OCI-LY7 (cell line): Measurements from ENCODE around the gene ALDH9A1. TPM values are rescaled to one million over a fixed set of nuclear protein-coding genes. Genes with fewer than 3 reads are reported as not detected.

Experiments used
- BruUV-seq: library from RNA; stranded (reverse); fragments of 400-500 nt; replicated peaks from 2 replicates; lab custom pipeline; 2021; lab: Mats Ljungman, UMichigan
- CTCF ChIA-PET: fragments of 300-600 bp; sonication (Branson Sonifier 250); formaldehyde crosslinking; loops from one replicate; lab custom pipeline; 2022; ENCODE audit warnings: antibody characterized with exemption; ENCODE audit not compliant: unreplicated experiment; lab: Charles Lee
- POLR2A ChIA-PET: fragments of 300-600 bp; sonication (Branson Sonifier 250); formaldehyde crosslinking; loops from one replicate; lab custom pipeline; 2022; ENCODE audit warnings: antibody characterized with exemption; lab: Charles Lee
- DNase-seq: peaks from one replicate; pipeline ENCODE4 v3.0.0-alpha.2; 2015; ENCODE audit warnings: low spot score
- H2AFZ ChIP-seq: fragments of 200-600 bp; sonication (generic), shearing (Covaris generic); 2 replicates; pipeline ENCODE4 v1.6.1; 2014; ENCODE audit warnings: mild to moderate bottlenecking, antibody characterized with exemption, low read length, moderate library complexity
- H3K27ac ChIP-seq: fragments of 200-600 bp; sonication (generic); 2 replicates; pipeline ENCODE4 v1.5.1; 2014; ENCODE audit warnings: mixed run types, low read depth, mild to moderate bottlenecking, moderate library complexity, low read length, inconsistent platforms; ENCODE audit not compliant: poor library complexity, severe bottlenecking
- H3K36me3 ChIP-seq: fragments of 200-600 bp; sonication (generic); 2 replicates; pipeline ENCODE4 v1.6.1; 2014; ENCODE audit warnings: mild to moderate bottlenecking, antibody characterized with exemption, low read length, moderate library complexity, mixed read lengths; ENCODE audit not compliant: insufficient read depth
- H3K4me1 ChIP-seq: fragments of 200-600 bp; sonication (generic); 2 replicates; pipeline ENCODE4 v1.5.1; 2014; ENCODE audit warnings: mild to moderate bottlenecking, low read length; ENCODE audit not compliant: insufficient read depth, poor library complexity, severe bottlenecking
- H3K4me2 ChIP-seq: fragments of 200-600 bp; sonication (generic); 2 replicates; pipeline ENCODE4 v1.6.1; 2014; ENCODE audit warnings: mild to moderate bottlenecking, low read length
- H3K4me3 ChIP-seq: fragments of 200-600 bp; sonication (generic); 2 replicates; pipeline ENCODE4 v1.5.1; 2014; ENCODE audit warnings: mild to moderate bottlenecking, low read depth, low read length; ENCODE audit not compliant: poor library complexity, severe bottlenecking
- H3K79me2 ChIP-seq: fragments of 200-600 bp; sonication (generic); 2 replicates; pipeline ENCODE4 v1.6.1; 2016; ENCODE audit warnings: low read depth, mild to moderate bottlenecking, low read length, moderate library complexity, mixed read lengths; ENCODE audit not compliant: insufficient read depth
- H3K9me2 ChIP-seq: fragments of 200-600 bp; sonication (generic); 2 replicates; pipeline ENCODE4 v1.6.1; 2016; ENCODE audit warnings: mild to moderate bottlenecking, low read length, mixed read lengths; ENCODE audit not compliant: insufficient read depth
- H3K9me3 ChIP-seq: fragments of 200-600 bp; sonication (generic); 2 replicates; pipeline ENCODE4 v1.6.1; 2014; ENCODE audit warnings: mild to moderate bottlenecking, mixed run types, low read length, mixed read lengths
- H4K20me1 ChIP-seq: fragments of 200-600 bp; sonication (generic); 2 replicates; pipeline ENCODE4 v1.6.1; 2014; ENCODE audit warnings: mild to moderate bottlenecking, antibody characterized with exemption, low read length, moderate library complexity, mixed read lengths; ENCODE audit not compliant: insufficient read depth
- CTCF ChIP-seq: fragments of 200-600 bp; sonication (generic); conservative IDR thresholded peaks from 2 replicates; pipeline ENCODE4 v1.5.1; 2014; ENCODE audit warnings: mild to moderate bottlenecking, antibody characterized with exemption, low read length, moderate library complexity, mixed read lengths
- EZH2phosphoT487 ChIP-seq: fragments of 200-600 bp; sonication (generic); IDR thresholded peaks from 2 replicates; pipeline ENCODE4 v1.6.1; 2018; ENCODE audit warnings: low read depth, borderline replicate concordance, mild to moderate bottlenecking, mixed run types, antibody characterized with exemption, low read length, moderate library complexity, mixed read lengths
- intact Hi-C: fragments of 100-400 bp; cut with micrococcal nuclease; formaldehyde crosslinking; loops from one replicate; pipeline ENCODE4 v1.10.0; 2022; ENCODE audit not compliant: unreplicated experiment
- total RNA-seq, 2 experiments: library from RNA; depleted of rRNA in 1 of 2; stranded (reverse); fragments of >200 nt in 1 of 2; shearing (Covaris generic) in 1 of 2; gene quantifications; 2 replicates each; pipeline ENCODE4 v1.2.3, GENCODE V29; 2014 to 2022

Gene ALDH9A1
- total RNA-seq, 2 experiments from 2014 or later, result 32.1 to 36.0 TPM

GRCh38 chr1:165629848-165630628 is 68.3 kb downstream of the ALDH9A1 start:
- H3K4me2 ChIP-seq, result peak overlapping the region; percentile 97
- TSS peak; percentile 90 for BruUV-seq
- POLR2A ChIA-PET, result interaction anchor here (0.6 to 2.7 kb wide), 7 partner anchors 8 to 32 kb away, joined by 3 to 12 read pairs (median 4); no protein-coding TSS in a partner anchor
- peak overlapping the region; percentile 77 for H3K27ac ChIP-seq
- TF ChIP-seq CTCF (no peak), EZH2phosphoT487 (no peak)
- peaks cover 45% of the 10 kb centered on the region for H3K4me1 ChIP-seq
- H3K79me2 ChIP-seq, result peaks cover 33% of the 10 kb centered on the region
- CTCF ChIA-PET, result no interaction called here
- H4K20me1 ChIP-seq, result no peaks in the 10 kb centered on the region
- intact Hi-C loops, result loop anchor here (2.0 to 10.0 kb wide), 2 partner anchors 135 to 199 kb away; partner anchors contain the start of gene TMCO1
- no peaks in the 10 kb centered on the region for H3K9me3 ChIP-seq
- H3K9me2 ChIP-seq, result no peaks in the 10 kb centered on the region
- H3K36me3 ChIP-seq, result no peaks in the 10 kb centered on the region
- peak overlapping the region; percentile 91; the same call in 1 of the 2 replicates for H2AFZ ChIP-seq
- DNase-seq, result peak; percentile 72
- H3K4me3 ChIP-seq, result peak overlapping the region; percentile 88

DNA sequence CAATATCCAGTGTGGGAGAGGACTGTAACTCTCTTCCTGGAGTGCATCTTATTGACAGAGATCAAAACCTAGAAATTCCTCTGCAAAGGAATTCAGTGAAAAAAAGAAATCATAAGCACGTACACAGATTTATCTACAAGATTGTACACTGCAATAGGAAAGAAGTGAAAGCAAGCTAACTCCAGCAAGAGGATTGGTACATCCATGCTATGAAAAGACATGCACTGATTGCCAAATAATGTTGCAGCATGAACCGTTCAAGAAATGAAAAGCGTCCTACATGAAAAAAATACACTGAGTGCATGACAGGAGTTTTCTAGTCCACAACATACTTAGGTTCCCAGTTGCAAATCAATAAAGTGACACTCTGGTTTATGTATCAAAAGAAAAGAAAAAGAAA is 69.2 kb downstream of the ALDH9A1 start:
- H3K4me3 ChIP-seq, result peak overlapping the region; percentile 88
- no peak overlapping the region for H3K27ac ChIP-seq
- no peak overlapping the region for H2AFZ ChIP-seq
- DNase-seq, result no peak
- H3K4me2 ChIP-seq, result peak overlapping the region; percentile 97; the same call in 1 of the 2 replicates
- TF ChIP-seq CTCF (no peak), EZH2phosphoT487 (no peak)
- H3K9me3 ChIP-seq, result no peaks in the 10 kb centered on the region
- intact Hi-C loops, result no loop called here
- H4K20me1 ChIP-seq, result no peaks in the 10 kb centered on the region
- ChIA-PET CTCF (no interaction called here), POLR2A (interaction anchor here (2.4 kb wide), 1 partner anchor 28 kb away, joined by 12 read pairs; no protein-coding TSS in a partner anchor)
- no peaks in the 10 kb centered on the region for H3K9me2 ChIP-seq
- H3K79me2 ChIP-seq, result peaks cover 30% of the 10 kb centered on the region
- no TSS peak for BruUV-seq
- H3K36me3 ChIP-seq, result no peaks in the 10 kb centered on the region
- H3K4me1 ChIP-seq, result peaks cover 36% of the 10 kb centered on the region
